ENCODE results near the gene MYCBP2. TPM values are rescaled to one million over a fixed set of nuclear protein-coding genes. Genes with fewer than 3 reads are reported as not detected.

MYCBP2 gene
- total RNA-seq, 1 experiment from 2014 or later, result 55.6 TPM

DNA sequence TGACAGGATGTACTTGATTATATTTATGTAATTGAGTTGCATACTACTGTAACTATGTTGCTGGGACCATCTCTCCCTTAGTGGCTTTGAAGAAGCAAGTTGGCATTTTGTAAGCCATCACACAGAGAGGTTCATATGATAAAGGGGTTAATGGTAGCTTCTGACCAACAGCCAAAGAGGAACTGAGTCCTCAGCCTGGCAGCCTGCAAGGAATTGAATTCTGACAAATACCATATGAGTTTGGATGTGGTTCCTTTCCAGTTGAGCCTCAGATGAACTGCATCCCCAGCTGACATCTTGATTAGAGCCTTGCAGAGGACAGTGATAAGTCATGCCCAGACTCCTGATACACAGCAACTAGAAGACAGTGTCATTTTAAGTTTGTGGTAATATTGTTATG lies 8.6 kb upstream of the MYCBP2 start:
- no peaks in the 10 kb centered on the region for H4K20me1 ChIP-seq (ENCODE audit: insufficient read depth)
- TF ChIP-seq, protein P1, sequence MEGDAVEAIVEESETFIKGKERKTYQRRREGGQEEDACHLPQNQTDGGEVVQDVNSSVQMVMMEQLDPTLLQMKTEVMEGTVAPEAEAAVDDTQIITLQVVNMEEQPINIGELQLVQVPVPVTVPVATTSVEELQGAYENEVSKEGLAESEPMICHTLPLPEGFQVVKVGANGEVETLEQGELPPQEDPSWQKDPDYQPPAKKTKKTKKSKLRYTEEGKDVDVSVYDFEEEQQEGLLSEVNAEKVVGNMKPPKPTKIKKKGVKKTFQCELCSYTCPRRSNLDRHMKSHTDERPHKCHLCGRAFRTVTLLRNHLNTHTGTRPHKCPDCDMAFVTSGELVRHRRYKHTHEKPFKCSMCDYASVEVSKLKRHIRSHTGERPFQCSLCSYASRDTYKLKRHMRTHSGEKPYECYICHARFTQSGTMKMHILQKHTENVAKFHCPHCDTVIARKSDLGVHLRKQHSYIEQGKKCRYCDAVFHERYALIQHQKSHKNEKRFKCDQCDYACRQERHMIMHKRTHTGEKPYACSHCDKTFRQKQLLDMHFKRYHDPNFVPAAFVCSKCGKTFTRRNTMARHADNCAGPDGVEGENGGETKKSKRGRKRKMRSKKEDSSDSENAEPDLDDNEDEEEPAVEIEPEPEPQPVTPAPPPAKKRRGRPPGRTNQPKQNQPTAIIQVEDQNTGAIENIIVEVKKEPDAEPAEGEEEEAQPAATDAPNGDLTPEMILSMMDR (conservative IDR thresholded peaks at IDR 0.05), result no peak
- TF ChIP-seq EZH2 (IDR thresholded peaks at IDR 0.05; ENCODE audit: low read depth), result no peak
- ChIA-PET CTCF (interaction anchor here (1.1 kb wide), 1 partner anchor 143 kb away, joined by 14 read pairs; no protein-coding TSS in a partner anchor), POLR2A (ENCODE audit: unreplicated experiment) (no interaction called here)
- H3F3A ChIP-seq (ENCODE audit: insufficient read depth, low read depth), result no peaks in the 10 kb centered on the region; the same call in 1 of the 2 replicates
- H3K9me3 ChIP-seq (ENCODE audit: insufficient read depth, low read depth), result no peaks in the 10 kb centered on the region
- intact Hi-C loops (cut with micrococcal nuclease; ENCODE audit: unreplicated experiment), result no loop called here
- no peaks in the 10 kb centered on the region for H3K27me3 ChIP-seq (ENCODE audit: insufficient read depth, low read depth)
- no peak overlapping the region for H2AFZ ChIP-seq
- no peak overlapping the region for H3K4me3 ChIP-seq
- H3K4me2 ChIP-seq, result no peak overlapping the region
- H3K36me3 ChIP-seq (ENCODE audit: low read depth), result no peaks in the 10 kb centered on the region
- H3K27ac ChIP-seq, result no peak overlapping the region
- H3K4me1 ChIP-seq (replicated peaks; ENCODE audit: insufficient read depth), result peaks cover 10% of the 10 kb centered on the region; the same call in 1 of the 2 replicates
- H3K9me2 ChIP-seq (ENCODE audit: insufficient read depth), result peaks cover 5% of the 10 kb centered on the region; the same call in 1 of the 2 replicates
- no peaks in the 10 kb centered on the region for H3K79me2 ChIP-seq (ENCODE audit: low read depth)
- DNase-seq, result no peak
- BruUV-seq (replicated peaks), result no TSS peak

DNA sequence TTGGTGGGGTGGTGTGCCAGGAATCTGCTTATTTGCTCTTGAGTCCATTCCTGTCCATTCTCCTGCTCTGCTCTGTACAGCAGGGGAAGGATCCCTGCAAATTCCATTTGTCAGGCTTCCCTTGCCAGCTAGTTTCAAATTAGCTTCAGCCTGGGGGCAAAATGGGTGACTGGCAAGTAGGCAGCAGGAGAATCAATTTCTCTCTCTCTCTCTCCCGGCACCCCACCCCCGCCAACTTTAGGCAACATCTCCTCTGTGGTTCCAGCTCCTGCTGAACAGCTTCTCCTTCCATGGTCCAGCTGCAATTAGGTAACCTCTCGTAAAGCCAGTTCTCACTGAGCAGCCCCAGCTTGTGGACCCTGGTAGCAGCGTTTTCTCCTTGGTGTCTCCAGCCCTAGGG lies 6.7 kb upstream of the MYCBP2 start:
- intact Hi-C loops (cut with micrococcal nuclease; ENCODE audit: unreplicated experiment), result no loop called here
- Histone ChIP-seq H4K20me1 (ENCODE audit: insufficient read depth) (no peaks in the 10 kb centered on the region), H3K4me2 (no peak overlapping the region), H3K27me3 (ENCODE audit: insufficient read depth, low read depth) (no peaks in the 10 kb centered on the region), H3K79me2 (ENCODE audit: low read depth) (no peaks in the 10 kb centered on the region), H3K9me2 (ENCODE audit: insufficient read depth) (peaks cover 5% of the 10 kb centered on the region; the same call in 1 of the 2 replicates), H3K9me3 (ENCODE audit: insufficient read depth, low read depth) (no peaks in the 10 kb centered on the region), H3K27ac (no peak overlapping the region), H3K36me3 (ENCODE audit: low read depth) (no peaks in the 10 kb centered on the region), H3F3A (ENCODE audit: insufficient read depth, low read depth) (peaks cover 15% of the 10 kb centered on the region), H2AFZ (no peak overlapping the region), H3K4me3 (no peak overlapping the region), H3K4me1 (replicated peaks; ENCODE audit: insufficient read depth) (peaks cover 17% of the 10 kb centered on the region)
- BruUV-seq (replicated peaks), result no TSS peak
- ChIA-PET POLR2A (ENCODE audit: unreplicated experiment) (interaction anchor here (0.7 kb wide), 1 partner anchor 892 kb away, joined by 4 read pairs; no protein-coding TSS in a partner anchor), CTCF (no interaction called here)
- TF ChIP-seq EZH2 (IDR thresholded peaks at IDR 0.05; ENCODE audit: low read depth), result no peak
- TF ChIP-seq, protein P1 (conservative IDR thresholded peaks at IDR 0.05), result no peak
- DNase-seq, result no peak

DNA sequence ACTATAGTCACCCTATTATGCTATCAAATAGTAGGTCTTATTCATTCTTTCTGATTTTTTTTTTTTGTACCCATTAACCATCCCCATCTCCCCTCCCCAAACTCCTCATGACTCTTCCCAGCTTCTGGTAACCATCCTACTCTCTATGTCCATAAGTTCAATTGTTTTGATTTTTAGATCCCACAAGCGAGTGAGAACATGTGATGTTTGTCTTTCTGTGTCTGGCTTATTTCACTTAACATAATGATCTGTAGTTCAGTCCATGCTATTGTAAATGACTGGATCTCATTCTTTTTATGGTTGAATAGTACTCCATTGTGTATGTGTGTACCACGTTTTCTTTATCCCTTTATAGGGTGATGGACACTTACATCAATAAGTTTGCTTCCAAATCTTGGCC lies 4.5 kb upstream of the MYCBP2 start:
- POLR2A ChIA-PET (ENCODE audit: unreplicated experiment), result no interaction called here
- peaks cover 3% of the 10 kb centered on the region for H3K79me2 ChIP-seq (ENCODE audit: low read depth)
- BruUV-seq (replicated peaks), result no TSS peak
- intact Hi-C loops (cut with micrococcal nuclease; ENCODE audit: unreplicated experiment), result no loop called here
- no peaks in the 10 kb centered on the region for H4K20me1 ChIP-seq (ENCODE audit: insufficient read depth)
- H3K4me3 ChIP-seq, result no peak overlapping the region
- CTCF ChIA-PET, result no interaction called here
- no peaks in the 10 kb centered on the region for H3K27me3 ChIP-seq (ENCODE audit: insufficient read depth, low read depth)
- H3K9me2 ChIP-seq (ENCODE audit: insufficient read depth), result peaks cover 5% of the 10 kb centered on the region; the same call in 1 of the 2 replicates
- peaks cover 20% of the 10 kb centered on the region for H3F3A ChIP-seq (ENCODE audit: insufficient read depth, low read depth)
- no peak overlapping the region for H3K27ac ChIP-seq
- DNase-seq, result no peak
- H3K36me3 ChIP-seq (ENCODE audit: low read depth), result no peaks in the 10 kb centered on the region
- peaks cover 27% of the 10 kb centered on the region for H3K4me1 ChIP-seq (replicated peaks; ENCODE audit: insufficient read depth)
- no peak overlapping the region for H2AFZ ChIP-seq
- no peak for TF ChIP-seq EZH2 (IDR thresholded peaks at IDR 0.05; ENCODE audit: low read depth)
- TF ChIP-seq, protein P1 (conservative IDR thresholded peaks at IDR 0.05), result no peak
- H3K4me2 ChIP-seq, result no peak overlapping the region
- no peaks in the 10 kb centered on the region for H3K9me3 ChIP-seq (ENCODE audit: insufficient read depth, low read depth)
